ENCODE measurements around the gene TP53AIP1. TPM values are rescaled to one million over a fixed set of nuclear protein-coding genes. Genes with fewer than 3 reads are reported as not detected.

TP53AIP1 gene
- total RNA-seq, 1 experiment from 2014 or later = not detected

- no peak overlapping the region for H2BK15ac ChIP-seq (ENCODE audit: low read depth, low read length)
- no peak overlapping the region for H4K8ac ChIP-seq (replicated peaks; ENCODE audit: insufficient read length, low read depth, low read length)
- H3K9ac ChIP-seq (ENCODE audit: extremely low read depth, insufficient read length, low read length) = no peak overlapping the region
- Mint-ChIP-seq H3K4me1 (no peaks in the 10 kb centered on the region), H3K27me3 (ENCODE audit: low read depth) (no peaks in the 10 kb centered on the region), H3K27ac (no peak overlapping the region), H3K9me3 (no peaks in the 10 kb centered on the region), H3K36me3 (ENCODE audit: insufficient read depth in 1 of 3, low read depth in 3 of 3) (peaks cover 24 to 43% (median 41%) of the 10 kb centered on the region in 3 experiments; a peak in 6 of 7 replicates), H3K4me3 (no peak overlapping the region)
- no peaks in the 10 kb centered on the region for H3K79me2 ChIP-seq (ENCODE audit: insufficient read depth, low read length)
- no peak overlapping the region for H4K91ac ChIP-seq (ENCODE audit: insufficient read length, low read depth, low read length)
- no peak overlapping the region for H2AK5ac ChIP-seq (ENCODE audit: insufficient read length, low read length)
- H4K5ac ChIP-seq (ENCODE audit: insufficient read length, low read depth, low read length) = no peak overlapping the region
- no peak for TF ChIP-seq CTCF (conservative IDR thresholded peaks at IDR 0.05)
- H3K9me3 ChIP-seq (ENCODE audit: control insufficient read depth, low read depth, low read length) = no peaks in the 10 kb centered on the region
- H3K56ac ChIP-seq (ENCODE audit: insufficient read length, low read depth, low read length) = no peak overlapping the region
- H3K4me2 ChIP-seq (ENCODE audit: insufficient read depth, insufficient read length, low read length) = no peak overlapping the region
- H2AFZ ChIP-seq (ENCODE audit: low read length) = no peak overlapping the region
- no peaks in the 10 kb centered on the region for H3K27me3 ChIP-seq (ENCODE audit: insufficient read depth, low read length)
- no peaks in the 10 kb centered on the region for H3K23me2 ChIP-seq (ENCODE audit: insufficient read length, low read depth, low read length, poor library complexity, severe bottlenecking)
- no peak overlapping the region for H2BK12ac ChIP-seq (ENCODE audit: insufficient read length, low read depth, low read length)
- H3K4me1 ChIP-seq (ENCODE audit: insufficient read depth, low read length) = no peaks in the 10 kb centered on the region
- H2BK20ac ChIP-seq (ENCODE audit: low read depth, low read length, poor library complexity, severe bottlenecking) = no peak overlapping the region
- no peaks in the 10 kb centered on the region for H3K79me1 ChIP-seq (ENCODE audit: insufficient read depth, low read depth, low read length, poor library complexity, severe bottlenecking)
- no peak overlapping the region for H3T11ph ChIP-seq (ENCODE audit: low read length)
- H2BK5ac ChIP-seq (ENCODE audit: insufficient read length, low read length) = no peak overlapping the region
- H3K14ac ChIP-seq (ENCODE audit: insufficient read depth, low read length) = no peak overlapping the region
- H2BK120ac ChIP-seq (ENCODE audit: low read depth, low read length, poor library complexity, severe bottlenecking) = no peak overlapping the region
- no CpG with 5 or more reads among the region's 13 CpGs for WGBS (ENCODE audit: extremely low coverage, insufficient read length, low lambda C conversion rate)
- no peak overlapping the region for H3K23ac ChIP-seq (ENCODE audit: insufficient read length, low read depth, low read length)
- H3K18ac ChIP-seq (ENCODE audit: insufficient read length, low read depth, low read length) = no peak overlapping the region
- H3K4ac ChIP-seq (ENCODE audit: low read depth, low read length) = no peak overlapping the region
- no peak overlapping the region for H3K27ac ChIP-seq (ENCODE audit: insufficient read length, low read depth, low read length)
- no peaks in the 10 kb centered on the region for H4K20me1 ChIP-seq (ENCODE audit: control insufficient read depth, insufficient read depth, insufficient read length)
- no peak for DNase-seq
Measured at GRCh38 chr11:128970598-128971190, 28.0 kb upstream of the TP53AIP1 start.
